ENCODE results near the gene AKR1B15. TPM values are rescaled to one million over a fixed set of nuclear protein-coding genes. Genes with fewer than 3 reads are reported as not detected.

The AKR1B15 gene
- total and polyA plus RNA-seq, 2 experiments from 2014 or later = not detected

DNA sequence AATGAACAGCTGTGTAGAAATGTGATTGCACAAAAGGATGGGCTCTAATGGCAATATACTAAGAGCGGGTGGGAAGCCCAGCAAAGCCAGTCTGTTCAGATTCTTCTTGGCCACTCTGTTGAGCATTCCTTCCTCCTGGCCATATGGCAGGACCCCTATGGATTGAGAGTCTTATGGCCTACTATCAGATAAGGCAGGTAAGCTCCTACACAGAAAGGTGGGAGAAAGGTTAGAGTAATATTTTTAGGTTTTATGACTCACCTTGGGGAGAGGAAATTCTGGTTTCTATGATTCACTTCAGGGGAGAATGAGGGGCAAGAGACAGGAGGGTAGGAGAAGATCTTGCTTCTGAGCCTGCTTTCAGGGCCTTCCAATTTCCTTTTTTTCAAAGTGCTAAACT, 36.6 kb upstream of the AKR1B15 start:
- TF ChIP-seq ZNF331 (CRISPR knock-in tag; IDR thresholded peaks at IDR 0.05; ENCODE audit: low read depth) = no peak
- Histone ChIP-seq H3K4me1 (ENCODE audit: insufficient read depth) (no peaks in the 10 kb centered on the region), H3K4me2 (no peak overlapping the region), H3K36me3 (ENCODE audit: insufficient read depth) (no peaks in the 10 kb centered on the region), H3K9me2 (ENCODE audit: insufficient read depth) (no peaks in the 10 kb centered on the region), H3K27me3 (ENCODE audit: insufficient read depth) (no peaks in the 10 kb centered on the region), H3K27ac (ENCODE audit: low read depth) (no peak overlapping the region), H3K79me2 (replicated peaks; ENCODE audit: insufficient read depth) (no peaks in the 10 kb centered on the region), H3F3A (replicated peaks; ENCODE audit: low read depth) (no peaks in the 10 kb centered on the region), H4K20me1 (replicated peaks; ENCODE audit: insufficient read depth) (no peaks in the 10 kb centered on the region), H2AFZ (no peak overlapping the region; the same call in 1 of the 2 replicates), H3K4me3 (no peak overlapping the region)
- H3K27me3 Mint-ChIP-seq (ENCODE audit: insufficient read depth, low read depth, poor library complexity) = no peaks in the 10 kb centered on the region
- DNase-seq (ENCODE audit: low spot score) (no peak), ATAC-seq (no peak)
- H3K9me3 Mint-ChIP-seq = no peaks in the 10 kb centered on the region; the same call in 2 of the 3 replicates
- peaks cover 4% of the 10 kb centered on the region; the same call in 2 of the 3 replicates for H3K4me1 Mint-ChIP-seq
- no peak overlapping the region for H3K27ac Mint-ChIP-seq
- H3K36me3 Mint-ChIP-seq (ENCODE audit: low read depth) = no peaks in the 10 kb centered on the region
- H3K4me3 Mint-ChIP-seq = no peak overlapping the region

DNA sequence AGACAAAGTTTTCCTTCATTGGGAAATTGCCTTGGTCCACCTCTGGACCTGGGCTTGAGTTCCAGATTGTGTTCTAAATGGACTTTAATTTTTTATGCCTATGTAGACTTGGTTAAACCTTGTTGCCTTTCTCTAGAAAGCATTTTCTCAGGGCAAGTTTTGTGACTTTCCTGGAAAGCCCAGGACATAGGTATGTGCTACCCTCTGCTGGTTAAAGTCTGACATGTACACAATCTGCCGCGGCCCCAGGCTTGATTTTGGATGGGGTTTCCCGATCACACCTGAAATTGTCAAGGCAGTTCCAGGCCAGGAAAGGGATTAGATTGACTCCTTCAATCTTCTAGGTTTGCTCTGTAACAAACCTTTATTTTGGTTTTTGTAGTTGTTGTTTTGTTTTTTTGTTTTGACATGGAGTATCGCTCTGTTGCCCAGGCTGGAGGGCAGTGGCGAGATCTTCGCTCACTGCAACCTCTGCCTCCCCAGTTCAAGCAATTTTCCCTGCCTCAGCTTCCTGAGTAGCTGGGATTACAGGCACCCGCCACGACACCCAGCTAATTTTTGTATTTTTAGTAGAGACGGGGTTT, 35.6 kb upstream of the AKR1B15 start:
- DNase-seq (ENCODE audit: low spot score) (peak; percentile 83), ATAC-seq (peak; percentile 86)
- H3K4me3 Mint-ChIP-seq = no peak overlapping the region
- H3K27me3 ChIP-seq (ENCODE audit: insufficient read depth) = no peaks in the 10 kb centered on the region
- no peak overlapping the region for H3K27ac ChIP-seq (ENCODE audit: low read depth)
- H3K36me3 Mint-ChIP-seq (ENCODE audit: low read depth) = no peaks in the 10 kb centered on the region
- H3K9me3 Mint-ChIP-seq = no peaks in the 10 kb centered on the region; the same call in 2 of the 3 replicates
- TF ChIP-seq POLR2AphosphoS5 (IDR thresholded peaks at IDR 0.05; ENCODE audit: low read depth) (no peak), CREB1 (CRISPR knock-in tag; IDR thresholded peaks at IDR 0.05; ENCODE audit: low read depth) (no peak), JUNB (IDR thresholded peaks at IDR 0.05; ENCODE audit: unreplicated experiment) (no peak), ZNF114 (CRISPR knock-in tag; IDR thresholded peaks at IDR 0.05) (no peak)
- TF ChIP-seq, protein P1, sequence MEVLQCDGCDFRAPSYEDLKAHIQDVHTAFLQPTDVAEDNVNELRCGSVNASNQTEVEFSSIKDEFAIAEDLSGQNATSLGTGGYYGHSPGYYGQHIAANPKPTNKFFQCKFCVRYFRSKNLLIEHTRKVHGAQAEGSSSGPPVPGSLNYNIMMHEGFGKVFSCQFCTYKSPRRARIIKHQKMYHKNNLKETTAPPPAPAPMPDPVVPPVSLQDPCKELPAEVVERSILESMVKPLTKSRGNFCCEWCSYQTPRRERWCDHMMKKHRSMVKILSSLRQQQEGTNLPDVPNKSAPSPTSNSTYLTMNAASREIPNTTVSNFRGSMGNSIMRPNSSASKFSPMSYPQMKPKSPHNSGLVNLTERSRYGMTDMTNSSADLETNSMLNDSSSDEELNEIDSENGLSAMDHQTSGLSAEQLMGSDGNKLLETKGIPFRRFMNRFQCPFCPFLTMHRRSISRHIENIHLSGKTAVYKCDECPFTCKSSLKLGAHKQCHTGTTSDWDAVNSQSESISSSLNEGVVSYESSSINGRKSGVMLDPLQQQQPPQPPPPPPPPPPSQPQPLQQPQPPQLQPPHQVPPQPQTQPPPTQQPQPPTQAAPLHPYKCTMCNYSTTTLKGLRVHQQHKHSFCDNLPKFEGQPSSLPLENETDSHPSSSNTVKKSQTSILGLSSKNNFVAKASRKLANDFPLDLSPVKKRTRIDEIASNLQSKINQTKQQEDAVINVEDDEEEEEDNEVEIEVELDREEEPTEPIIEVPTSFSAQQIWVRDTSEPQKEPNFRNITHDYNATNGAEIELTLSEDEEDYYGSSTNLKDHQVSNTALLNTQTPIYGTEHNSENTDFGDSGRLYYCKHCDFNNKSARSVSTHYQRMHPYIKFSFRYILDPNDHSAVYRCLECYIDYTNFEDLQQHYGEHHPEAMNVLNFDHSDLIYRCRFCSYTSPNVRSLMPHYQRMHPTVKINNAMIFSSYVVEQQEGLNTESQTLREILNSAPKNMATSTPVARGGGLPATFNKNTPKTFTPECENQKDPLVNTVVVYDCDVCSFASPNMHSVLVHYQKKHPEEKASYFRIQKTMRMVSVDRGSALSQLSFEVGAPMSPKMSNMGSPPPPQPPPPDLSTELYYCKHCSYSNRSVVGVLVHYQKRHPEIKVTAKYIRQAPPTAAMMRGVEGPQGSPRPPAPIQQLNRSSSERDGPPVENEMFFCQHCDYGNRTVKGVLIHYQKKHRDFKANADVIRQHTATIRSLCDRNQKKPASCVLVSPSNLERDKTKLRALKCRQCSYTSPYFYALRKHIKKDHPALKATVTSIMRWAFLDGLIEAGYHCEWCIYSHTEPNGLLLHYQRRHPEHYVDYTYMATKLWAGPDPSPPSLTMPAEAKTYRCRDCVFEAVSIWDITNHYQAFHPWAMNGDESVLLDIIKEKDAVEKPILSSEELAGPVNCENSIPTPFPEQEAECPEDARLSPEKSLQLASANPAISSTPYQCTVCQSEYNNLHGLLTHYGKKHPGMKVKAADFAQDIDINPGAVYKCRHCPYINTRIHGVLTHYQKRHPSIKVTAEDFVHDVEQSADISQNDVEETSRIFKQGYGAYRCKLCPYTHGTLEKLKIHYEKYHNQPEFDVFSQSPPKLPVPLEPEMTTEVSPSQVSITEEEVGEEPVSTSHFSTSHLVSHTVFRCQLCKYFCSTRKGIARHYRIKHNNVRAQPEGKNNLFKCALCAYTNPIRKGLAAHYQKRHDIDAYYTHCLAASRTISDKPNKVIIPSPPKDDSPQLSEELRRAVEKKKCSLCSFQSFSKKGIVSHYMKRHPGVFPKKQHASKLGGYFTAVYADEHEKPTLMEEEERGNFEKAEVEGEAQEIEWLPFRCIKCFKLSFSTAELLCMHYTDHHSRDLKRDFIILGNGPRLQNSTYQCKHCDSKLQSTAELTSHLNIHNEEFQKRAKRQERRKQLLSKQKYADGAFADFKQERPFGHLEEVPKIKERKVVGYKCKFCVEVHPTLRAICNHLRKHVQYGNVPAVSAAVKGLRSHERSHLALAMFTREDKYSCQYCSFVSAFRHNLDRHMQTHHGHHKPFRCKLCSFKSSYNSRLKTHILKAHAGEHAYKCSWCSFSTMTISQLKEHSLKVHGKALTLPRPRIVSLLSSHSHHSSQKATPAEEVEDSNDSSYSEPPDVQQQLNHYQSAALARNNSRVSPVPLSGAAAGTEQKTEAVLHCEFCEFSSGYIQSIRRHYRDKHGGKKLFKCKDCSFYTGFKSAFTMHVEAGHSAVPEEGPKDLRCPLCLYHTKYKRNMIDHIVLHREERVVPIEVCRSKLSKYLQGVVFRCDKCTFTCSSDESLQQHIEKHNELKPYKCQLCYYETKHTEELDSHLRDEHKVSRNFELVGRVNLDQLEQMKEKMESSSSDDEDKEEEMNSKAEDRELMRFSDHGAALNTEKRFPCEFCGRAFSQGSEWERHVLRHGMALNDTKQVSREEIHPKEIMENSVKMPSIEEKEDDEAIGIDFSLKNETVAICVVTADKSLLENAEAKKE (CRISPR knock-in tag; IDR thresholded peaks at IDR 0.05) = no peak
- TF ChIP-seq, protein P2, sequence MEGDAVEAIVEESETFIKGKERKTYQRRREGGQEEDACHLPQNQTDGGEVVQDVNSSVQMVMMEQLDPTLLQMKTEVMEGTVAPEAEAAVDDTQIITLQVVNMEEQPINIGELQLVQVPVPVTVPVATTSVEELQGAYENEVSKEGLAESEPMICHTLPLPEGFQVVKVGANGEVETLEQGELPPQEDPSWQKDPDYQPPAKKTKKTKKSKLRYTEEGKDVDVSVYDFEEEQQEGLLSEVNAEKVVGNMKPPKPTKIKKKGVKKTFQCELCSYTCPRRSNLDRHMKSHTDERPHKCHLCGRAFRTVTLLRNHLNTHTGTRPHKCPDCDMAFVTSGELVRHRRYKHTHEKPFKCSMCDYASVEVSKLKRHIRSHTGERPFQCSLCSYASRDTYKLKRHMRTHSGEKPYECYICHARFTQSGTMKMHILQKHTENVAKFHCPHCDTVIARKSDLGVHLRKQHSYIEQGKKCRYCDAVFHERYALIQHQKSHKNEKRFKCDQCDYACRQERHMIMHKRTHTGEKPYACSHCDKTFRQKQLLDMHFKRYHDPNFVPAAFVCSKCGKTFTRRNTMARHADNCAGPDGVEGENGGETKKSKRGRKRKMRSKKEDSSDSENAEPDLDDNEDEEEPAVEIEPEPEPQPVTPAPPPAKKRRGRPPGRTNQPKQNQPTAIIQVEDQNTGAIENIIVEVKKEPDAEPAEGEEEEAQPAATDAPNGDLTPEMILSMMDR (conservative IDR thresholded peaks at IDR 0.05; ENCODE audit: low read depth in 2 of 2) = peak; percentile 78 to 87
- no peaks in the 10 kb centered on the region for H4K20me1 ChIP-seq (replicated peaks; ENCODE audit: insufficient read depth)
- no peaks in the 10 kb centered on the region for H3K4me1 ChIP-seq (ENCODE audit: insufficient read depth)
- H3K4me3 ChIP-seq = no peak overlapping the region
- no peaks in the 10 kb centered on the region for H3K79me2 ChIP-seq (replicated peaks; ENCODE audit: insufficient read depth)
- no peak overlapping the region for H3K27ac Mint-ChIP-seq
- H2AFZ ChIP-seq = no peak overlapping the region
- no peaks in the 10 kb centered on the region for H3K36me3 ChIP-seq (ENCODE audit: insufficient read depth)
- H3K4me2 ChIP-seq = no peak overlapping the region
- H3F3A ChIP-seq (replicated peaks; ENCODE audit: low read depth) = no peaks in the 10 kb centered on the region
- no peaks in the 10 kb centered on the region for H3K9me2 ChIP-seq (ENCODE audit: insufficient read depth)
- H3K4me1 Mint-ChIP-seq = peaks cover 4% of the 10 kb centered on the region; the same call in 2 of the 3 replicates
- H3K27me3 Mint-ChIP-seq (ENCODE audit: insufficient read depth, low read depth, poor library complexity) = no peaks in the 10 kb centered on the region
